ENCODE results near the gene KIAA1614. TPM values are rescaled to one million over a fixed set of nuclear protein-coding genes. Genes with fewer than 3 reads are reported as not detected.

KIAA1614 gene
- total RNA-seq, 4 donors from 2014 or later, result 2.5 to 7.7 (median 5.1) TPM

GRCh38 chr1:180947499-180947885, 34.8 kb downstream of the KIAA1614 start:
- no peak for TF ChIP-seq CTCF (IDR thresholded peaks at IDR 0.05)
- ATAC-seq (ENCODE audit: low FRiP score) (no peak), DNase-seq (ENCODE audit: low spot score) (no peak)

GRCh38 chr1:180947901-180948640, 35.4 kb downstream of the KIAA1614 start:
- DNase-seq (ENCODE audit: low spot score) (no peak), ATAC-seq (ENCODE audit: low FRiP score) (peak; percentile 24)
- no peak for TF ChIP-seq CTCF (IDR thresholded peaks at IDR 0.05)

DNA sequence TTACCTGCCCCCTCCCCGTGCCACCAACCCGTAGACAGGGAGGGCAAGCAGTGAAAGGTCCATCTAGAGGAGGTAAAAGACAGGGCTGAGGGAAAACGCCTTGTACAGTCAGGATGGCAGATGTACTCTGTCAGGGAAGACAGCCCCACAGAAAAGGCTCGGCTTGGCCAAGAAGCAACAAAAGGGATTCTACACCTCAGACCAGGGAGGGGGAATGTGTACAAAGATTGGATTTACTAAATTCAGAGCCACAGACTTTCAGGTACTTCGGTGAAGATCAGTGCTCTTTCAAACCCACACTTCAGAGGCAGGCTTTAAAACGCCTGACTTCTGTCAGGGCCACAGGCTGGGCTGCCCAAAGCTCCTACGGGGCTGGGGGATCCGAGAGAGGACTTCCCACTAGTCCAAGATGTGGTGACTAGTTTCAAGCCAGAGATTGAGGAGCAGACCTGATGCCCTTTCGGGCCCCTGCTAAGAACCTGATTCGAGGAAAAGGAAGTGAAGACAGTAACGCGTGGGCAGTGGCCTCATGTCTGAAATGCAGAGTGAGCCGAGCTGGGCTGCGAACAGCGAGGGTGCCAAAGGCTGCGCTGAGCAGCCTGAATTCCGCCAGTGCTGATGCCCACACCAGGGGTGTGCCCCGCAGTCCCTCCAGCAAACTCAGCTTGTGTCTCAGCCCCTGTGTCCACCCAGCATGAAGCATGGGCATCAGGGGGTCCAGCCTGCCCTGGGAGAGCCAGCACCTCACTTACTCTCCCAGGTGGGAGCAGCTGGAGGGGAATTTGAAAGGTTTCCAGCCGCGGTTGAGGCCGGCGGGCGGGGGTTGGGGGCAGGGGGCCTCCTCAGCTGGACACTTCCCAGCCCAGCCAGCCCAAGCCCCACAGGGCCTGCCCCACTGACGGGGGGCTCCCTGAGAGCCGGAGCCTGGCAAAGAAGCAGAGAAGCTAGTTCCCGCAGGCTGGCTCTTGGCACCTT, 36.2 kb downstream of the KIAA1614 start:
- ATAC-seq (ENCODE audit: low FRiP score), result no peak
- no peak for DNase-seq (ENCODE audit: low spot score)
- no peak for TF ChIP-seq CTCF (IDR thresholded peaks at IDR 0.05)

DNA sequence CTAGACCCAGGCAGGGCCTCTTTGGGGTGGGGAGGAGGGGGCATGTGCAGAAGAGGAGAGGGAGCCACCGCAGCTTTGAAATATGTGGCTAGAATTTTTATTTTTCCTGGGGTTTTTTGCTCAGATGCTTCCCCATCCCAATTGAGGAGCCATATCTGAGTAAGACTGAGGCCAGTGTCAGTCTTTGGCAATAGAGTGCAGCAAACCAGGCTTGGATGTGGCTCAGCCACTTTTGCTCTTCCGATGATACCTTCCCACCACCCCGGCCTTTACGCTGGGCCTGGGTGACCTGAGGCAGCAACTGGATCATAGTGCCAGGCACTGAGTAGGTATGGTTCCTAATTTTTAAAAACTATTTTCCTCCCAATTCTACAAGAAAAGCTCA, 36.9 kb downstream of the KIAA1614 start:
- TF ChIP-seq CTCF (IDR thresholded peaks at IDR 0.05), result no peak
- DNase-seq (ENCODE audit: low spot score) (no peak), ATAC-seq (ENCODE audit: low FRiP score) (no peak)

- TF ChIP-seq CTCF (IDR thresholded peaks at IDR 0.05), result no peak
- DNase-seq (ENCODE audit: low spot score), result no peak
- no peak for ATAC-seq (ENCODE audit: low FRiP score)
Observed at GRCh38 chr1:180950321-180950720, 37.6 kb downstream of the KIAA1614 start.

DNA sequence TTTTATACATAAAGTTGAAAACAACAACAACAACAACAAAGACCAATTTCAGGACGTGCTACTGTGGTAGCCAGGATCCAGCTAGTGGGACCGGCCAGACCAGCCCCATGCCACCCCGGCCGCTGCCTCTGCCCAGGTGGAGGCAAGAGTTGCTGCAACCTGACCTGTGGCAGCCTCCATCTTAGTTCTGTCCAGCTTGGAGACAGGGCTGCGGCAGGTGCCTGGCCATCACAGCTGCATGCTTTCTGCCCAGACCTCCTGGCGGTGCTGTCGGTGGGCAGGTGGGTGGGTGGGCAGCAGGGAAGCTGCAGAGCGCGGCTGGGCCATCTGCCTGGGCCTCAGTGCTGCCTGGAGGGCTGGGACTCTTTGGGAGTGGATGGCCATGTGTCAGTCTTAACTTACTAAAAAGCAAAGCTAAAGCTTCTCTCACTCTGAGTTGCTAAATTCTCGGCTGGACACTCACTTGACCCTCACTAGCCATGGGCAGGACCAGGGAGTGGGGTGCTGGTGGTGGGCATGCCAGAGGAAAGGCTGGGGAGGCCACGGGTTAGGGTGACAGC, 38.6 kb downstream of the KIAA1614 start:
- DNase-seq (ENCODE audit: low spot score) (no peak), ATAC-seq (ENCODE audit: low FRiP score) (no peak)
- no peak for TF ChIP-seq CTCF (IDR thresholded peaks at IDR 0.05)

All from omental fat pad (tissue), 4 donors.